Lower leg skin (tissue), 3 donors: ENCODE results near the gene EPHA6.

Experiments
- CTCF ChIP-seq, 3 donors: fragments of 450-650 bp; IDR thresholded peaks; one replicate each; pipeline ENCODE4 v1.5.1; 2016; ENCODE audit warnings: antibody characterized with exemption in 3 of 3, mild to moderate bottlenecking in 3 of 3, moderate library complexity in 2 of 3
- POLR2A ChIP-seq, 2 donors: fragments of 450-650 bp; IDR thresholded peaks; one replicate each; pipeline ENCODE4 v1.6.1; 2016 to 2017; ENCODE audit warnings: antibody characterized with exemption in 2 of 2, mild to moderate bottlenecking in 1 of 2, moderate library complexity in 1 of 2

- TF ChIP-seq CTCF (IDR thresholded peaks at IDR 0.05) (no peak), POLR2A (IDR thresholded peaks at IDR 0.05) (no peak)
Observed at GRCh38 chr3:97241417-97241816, 427.0 kb downstream of the EPHA6 start.
